ENCODE measurements around the gene SPRR4. TPM values are rescaled to one million over a fixed set of nuclear protein-coding genes. Genes with fewer than 3 reads are reported as not detected.
"Not testable (repeated sequence)": the region's sequence is repeated elsewhere in the genome, so short reads cannot be mapped to it uniquely, and the experiment has no call there.

Gene SPRR4
- polyA plus RNA-seq, 10 donors, result not detected

DNA sequence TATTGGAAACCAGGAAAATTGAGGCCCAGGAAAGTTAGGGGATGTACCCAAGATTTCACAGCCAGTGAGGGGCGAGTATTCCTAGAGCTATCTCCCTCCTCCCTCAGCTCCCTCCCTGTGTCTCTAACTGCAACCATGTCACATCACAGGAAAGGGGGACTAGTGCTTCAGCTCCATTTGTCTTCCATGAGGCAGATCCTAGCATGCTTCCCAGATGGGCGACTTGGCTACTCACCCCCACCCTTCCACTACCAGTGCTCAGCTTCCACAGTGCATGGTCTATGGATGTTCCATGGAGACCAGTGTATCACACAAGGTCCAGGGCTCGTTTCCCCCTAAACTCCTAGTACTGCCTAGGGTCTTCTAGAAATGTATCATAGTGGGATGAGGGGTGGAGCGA lies 4.6 kb upstream of the SPRR4 start:
- DNase-seq, result no peak

DNA sequence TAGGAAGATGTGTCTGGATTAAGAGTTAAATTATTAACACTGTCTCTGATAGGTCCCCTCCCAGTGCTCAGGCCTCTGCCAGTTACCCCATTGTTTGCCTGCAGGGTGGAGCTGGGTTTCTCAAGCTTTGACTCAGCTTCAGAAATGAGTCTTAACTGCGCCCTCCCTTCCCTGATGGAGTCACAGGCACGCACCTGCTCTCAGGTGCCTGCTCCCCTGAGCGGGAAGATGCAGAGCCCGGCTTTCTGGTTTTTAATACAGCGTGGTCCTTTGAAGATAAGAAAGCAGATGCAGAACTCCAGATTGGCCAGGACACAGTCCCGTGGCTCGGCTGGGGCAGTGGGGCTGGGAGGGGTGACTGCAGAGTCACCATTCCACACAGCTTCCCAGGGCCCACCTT lies 3.2 kb upstream of the SPRR4 start:
- no peak for DNase-seq

DNA sequence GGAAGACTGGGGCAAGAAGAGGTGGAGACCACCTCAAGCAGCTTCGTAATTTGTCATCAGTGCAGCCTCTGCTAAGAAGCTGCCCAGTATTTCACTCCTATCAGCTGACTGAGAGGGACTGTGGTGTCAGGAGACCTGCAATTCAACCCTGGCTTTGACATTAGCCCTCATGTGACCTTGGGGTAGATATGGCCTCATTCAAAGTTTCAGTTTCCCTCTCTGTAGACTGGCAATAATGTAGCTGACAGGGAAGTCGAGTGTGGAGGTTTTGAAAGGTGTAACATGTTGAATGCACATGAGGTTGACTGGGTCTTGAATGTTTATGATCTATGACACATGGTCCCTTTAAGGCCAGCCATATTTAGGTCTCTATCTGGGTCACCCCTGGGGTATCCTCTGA lies 2.2 kb upstream of the SPRR4 start:
- no peak for DNase-seq

DNA sequence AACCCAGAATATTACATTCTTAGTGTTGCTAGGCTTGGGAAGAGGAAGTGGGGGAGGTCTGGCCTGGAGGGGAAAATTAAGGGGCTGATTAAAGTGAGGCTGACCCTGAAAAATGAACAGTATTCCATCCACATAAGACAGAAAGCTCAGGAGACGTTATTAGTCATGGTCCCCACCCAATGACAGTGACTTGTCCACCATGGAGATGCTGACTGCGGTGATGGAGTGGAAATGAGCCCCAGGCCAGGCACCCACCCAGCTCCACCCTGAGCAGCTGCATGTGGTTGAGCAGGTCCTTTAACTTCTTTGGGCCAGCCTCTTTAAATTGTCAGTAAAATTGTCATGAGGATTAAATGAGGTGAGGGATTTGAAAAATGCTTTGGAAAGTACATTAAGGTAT lies 1.4 kb upstream of the SPRR4 start:
- no peak for DNase-seq

DNA sequence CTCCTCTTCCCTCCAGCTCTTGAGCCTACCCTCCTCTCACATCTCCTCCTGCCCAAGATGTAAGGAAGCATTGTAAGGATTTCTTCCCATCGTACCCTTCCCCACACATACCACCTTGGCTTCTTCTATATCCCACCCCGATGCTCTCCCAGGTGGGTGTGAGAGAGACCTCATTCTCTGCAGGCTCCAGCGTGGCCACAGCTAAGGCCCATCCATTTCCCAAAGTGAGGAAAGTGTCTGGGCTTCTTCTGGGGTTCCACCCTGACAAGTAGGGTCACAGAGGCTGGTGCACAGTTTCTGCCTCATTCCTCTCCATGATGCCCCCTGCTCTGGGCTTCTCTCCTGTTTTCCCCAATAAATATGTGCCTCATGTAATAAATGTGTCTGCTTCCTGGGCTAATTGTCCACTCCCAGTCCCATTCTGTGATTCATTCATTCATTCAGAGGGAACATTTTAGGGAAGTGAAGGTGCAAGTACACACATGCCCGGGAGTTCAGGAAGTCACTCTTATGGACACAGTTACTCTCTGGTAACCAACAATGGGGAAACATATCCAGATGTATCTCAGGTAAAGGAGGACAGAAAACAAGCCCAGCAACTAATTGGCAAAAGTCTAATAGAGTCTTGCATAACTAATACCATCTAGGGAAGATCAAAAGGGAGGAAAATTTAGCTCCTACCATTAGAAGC lies 1.9 kb downstream of the SPRR4 start:
- DNase-seq, result no peak

DNA sequence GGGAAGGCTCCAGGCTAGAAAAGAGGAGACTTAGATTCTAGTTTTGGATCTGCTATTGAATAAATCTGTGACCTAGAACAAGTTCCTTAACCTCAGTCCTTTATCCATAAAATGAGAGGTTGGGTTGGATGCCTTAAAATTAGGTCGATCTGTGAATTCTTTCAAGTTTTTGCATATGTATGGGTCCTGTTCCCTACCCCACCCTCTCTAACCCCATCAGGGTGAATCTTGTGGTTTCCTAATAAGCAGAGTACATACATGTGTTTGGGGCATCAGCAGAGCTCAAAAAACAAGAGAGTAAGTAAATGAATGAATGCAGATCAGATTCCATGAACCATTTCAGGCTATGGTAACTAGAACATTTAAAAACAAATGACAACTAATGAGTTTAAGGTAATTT lies 6.2 kb downstream of the SPRR4 start:
- no peak for DNase-seq

DNA sequence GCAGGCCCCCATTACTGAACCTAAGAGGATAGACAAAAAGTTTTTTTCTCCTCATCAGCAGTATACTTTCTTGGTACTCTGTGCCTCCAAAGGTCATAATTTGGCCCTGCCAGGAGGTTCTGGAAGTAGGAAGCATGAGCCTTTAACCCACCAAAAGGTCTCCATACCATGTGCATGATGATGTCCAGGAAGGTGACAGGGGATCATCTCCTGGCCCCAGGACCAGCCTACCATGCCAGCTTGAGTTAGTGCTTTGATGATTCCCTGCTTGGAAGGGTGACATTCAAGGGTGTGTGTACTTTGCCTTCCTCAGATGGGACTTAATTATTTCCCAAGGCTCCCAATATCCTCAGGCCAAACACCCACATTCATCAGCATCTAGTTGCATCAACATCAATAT lies 7.2 kb downstream of the SPRR4 start:
- no peak for DNase-seq

DNA sequence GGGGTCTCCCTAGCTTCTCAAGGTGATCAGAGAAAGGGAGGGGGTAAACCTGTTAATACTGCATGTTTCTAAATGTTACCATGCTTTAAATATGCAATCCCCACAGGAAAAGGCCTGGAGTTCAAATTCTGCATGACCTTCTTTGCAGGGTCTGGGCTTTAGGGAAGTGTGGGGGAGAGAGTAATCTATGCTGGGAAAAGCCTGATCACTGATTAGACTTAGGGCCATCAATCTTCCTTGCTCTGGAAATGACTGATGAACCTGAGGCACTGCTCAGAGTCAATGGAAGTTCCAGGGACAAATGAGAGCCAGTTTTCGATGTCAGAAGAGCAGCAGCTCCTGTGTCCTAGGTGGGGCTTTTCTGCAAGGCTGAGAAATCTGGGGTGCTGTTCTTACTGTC lies 10.2 kb downstream of the SPRR4 start:
- no peak for DNase-seq

DNA sequence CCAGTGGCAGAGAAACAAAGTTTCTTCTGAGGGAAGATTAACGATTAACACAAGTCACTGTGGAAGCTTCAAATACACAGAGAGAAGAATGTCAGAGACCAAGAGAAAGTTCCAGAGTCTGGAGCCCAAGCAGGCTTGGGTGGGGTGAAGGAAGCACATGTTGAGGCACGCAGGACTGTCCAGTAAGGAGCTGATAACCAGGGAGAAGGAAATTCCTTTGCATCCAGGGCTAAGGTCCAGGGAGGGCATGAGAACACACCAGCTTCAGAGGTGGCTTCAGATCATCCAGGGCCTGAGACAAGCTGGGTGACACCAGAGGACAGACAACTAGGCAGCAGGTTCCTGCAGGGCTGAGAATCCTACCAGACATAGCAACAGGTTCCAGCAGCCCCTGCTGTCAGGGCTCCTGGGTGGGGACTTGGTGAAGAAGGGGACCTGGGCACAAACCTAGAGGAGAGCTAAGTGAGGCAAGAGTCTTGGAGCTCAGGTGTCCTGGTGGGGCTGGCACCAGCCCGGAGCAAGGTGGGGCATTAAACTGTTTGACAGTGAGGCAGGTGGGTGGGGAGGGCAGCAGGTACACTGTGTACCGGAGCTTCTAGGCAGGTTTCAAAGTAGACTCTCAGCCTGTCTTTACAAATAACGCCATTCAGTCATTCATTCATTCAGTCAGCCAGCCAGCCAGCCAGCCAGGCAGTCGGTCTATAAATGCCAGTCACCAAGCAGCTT lies 10.9 kb downstream of the SPRR4 start:
- no peak for DNase-seq

DNA sequence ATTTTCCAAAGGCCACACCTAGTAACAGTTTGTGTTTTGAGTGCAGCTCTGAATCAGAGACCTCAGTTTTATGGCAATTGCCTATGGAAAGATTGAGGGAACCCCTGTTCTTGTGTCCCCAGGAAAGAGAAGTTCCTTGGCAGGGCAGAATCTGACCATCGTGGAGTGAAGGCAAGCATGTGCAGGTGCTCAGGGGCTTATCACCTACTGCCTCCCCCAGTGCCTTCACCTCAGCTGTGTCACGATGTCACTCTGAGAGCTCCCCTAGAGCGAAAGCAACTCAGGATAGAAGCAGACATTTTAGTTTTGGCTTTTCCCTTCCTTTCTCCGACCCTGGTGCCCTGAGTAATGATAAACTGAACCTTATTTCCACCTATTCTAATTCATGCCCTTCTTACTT lies 11.6 kb downstream of the SPRR4 start:
- DNase-seq, result no peak

DNA sequence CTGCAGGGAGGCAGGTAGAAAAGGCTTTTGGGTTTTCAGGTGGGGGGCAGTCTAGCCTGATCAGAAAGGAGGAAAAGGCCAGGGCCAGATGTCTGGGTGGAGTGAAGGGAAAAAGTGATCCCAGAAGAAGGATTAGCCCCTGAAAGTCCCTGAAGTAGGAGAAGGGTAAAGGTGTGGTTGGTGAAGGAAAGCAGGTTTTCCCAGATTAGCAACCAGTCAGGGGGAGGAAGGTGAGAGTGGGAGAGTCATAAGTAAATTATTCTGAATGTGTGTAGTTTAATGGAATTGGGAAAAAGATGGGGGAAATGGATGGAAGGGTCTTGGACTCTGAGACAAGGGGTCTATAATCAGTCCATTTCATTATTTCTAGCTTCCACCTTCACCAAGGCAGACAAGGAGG lies 12.8 kb downstream of the SPRR4 start:
- DNase-seq, result no peak

DNA sequence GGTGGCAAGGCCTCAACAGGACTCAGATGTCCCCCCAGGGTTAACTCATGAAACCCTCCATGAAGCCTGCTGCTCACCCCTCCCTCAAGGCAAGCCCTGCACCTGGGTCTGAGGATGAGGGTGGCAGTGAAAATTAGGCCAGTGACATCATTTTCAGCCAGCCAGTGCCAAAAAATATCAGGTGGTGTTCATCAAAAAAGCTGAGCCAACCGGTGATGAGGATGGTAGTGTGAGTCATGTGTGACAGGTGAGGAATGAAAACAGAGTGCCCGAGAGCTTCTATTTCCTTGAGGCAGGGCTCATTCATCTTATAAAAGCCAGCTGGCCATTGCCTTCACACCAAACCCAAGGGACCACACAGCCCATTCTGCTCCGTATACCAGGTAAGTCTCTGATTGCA lies 13.3 kb downstream of the SPRR4 start, which contains the start of gene SPRR1A:
Gene SPRR1A (plus strand): TSS at position 339 of the 400 bp plus-strand sequence. CDS start 1,150 bp downstream, outside the sequence.
- no peak for DNase-seq

DNA sequence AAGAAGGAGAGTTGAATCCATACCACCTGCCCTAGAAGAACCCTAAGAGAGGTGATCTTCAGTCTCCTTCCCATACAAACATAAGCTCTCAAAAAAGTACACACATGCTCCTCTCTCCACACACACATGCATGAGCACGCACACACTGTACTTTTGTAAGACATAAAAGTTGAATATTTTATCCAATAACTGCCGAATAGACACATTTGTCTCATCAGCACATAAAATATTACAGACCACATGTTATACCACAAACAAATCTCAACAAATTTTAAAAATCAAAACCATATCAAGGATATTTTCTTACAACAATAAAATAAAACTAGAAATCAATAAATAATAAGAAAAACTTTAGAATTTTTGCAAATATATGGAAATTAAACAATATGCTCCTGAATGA lies 16.1 kb downstream of the SPRR4 start:
- DNase-seq, result no peak

DNA sequence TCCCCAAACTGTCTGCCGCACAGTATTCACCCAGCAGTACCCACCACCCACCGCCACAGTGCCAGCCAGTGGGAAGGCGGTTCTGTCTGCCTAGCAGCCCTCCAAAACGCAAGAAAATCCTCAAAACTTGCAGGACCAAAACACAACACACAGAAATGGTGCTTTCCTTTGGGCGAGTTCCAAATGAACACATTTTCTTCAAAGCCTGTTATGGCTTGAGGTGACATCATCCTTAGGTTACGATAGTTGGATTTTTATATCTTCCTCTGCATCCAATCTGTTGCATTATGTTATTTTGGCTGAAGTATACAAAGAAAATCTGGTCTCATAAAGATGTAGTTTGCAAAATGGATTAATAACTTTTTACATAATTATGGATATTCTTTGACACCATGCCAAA lies 22.7 kb downstream of the SPRR4 start:
- no peak for DNase-seq

DNA sequence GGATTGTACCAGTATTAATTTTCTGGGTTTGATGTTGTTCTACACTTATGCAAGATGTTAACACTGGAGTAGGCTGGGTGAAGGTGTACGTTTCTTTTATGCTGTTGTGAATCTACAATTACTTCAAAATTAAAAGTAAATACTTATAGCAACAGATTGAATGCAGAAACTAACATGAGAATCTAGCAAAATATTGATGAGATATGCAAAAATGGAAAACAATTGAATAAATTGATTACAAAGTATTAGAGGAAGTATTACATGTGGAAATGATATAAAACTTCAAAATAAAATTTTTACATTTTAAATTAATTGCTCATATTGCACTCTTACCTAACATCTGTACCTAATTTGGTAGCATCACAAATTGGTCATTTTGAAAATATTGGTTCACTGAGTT lies 25.4 kb downstream of the SPRR4 start:
- no peak for DNase-seq

DNA sequence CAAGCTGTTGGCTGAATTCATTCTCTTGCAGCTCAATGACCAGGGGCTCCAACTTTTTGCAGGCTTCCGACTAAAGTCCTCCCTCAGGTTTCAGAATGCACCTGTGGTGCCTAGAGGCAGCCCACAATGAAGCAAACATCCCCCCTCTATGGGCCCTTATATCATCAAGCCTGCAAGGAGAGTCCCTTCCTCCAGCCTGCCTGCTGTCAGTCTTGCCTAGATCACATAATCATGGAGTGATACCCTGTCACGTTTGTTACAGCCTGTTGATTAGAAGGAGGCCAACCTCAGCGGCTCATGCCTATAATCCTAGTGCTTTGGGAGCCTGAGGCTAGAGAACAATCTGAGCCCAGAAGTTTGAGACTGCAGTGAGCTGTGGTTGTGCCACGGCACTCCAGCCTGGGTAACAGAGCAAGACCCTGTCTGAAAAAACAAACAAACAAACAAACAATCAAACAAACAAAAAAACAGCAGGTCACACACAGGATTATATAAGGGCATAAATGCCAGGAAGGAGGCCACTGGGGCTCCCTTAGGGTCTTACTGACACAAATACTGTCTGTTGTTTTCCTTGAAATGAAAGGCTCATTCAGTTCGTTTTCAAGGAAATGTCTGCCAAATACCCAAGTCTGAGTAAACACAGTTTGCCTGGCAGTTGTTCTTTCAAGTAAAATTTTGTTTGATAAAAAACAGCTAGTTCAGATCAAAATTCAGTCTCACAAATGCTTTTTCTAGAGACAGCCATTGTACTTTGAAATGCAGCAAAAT lies 26.4 kb downstream of the SPRR4 start:
- no peak for DNase-seq

DNA sequence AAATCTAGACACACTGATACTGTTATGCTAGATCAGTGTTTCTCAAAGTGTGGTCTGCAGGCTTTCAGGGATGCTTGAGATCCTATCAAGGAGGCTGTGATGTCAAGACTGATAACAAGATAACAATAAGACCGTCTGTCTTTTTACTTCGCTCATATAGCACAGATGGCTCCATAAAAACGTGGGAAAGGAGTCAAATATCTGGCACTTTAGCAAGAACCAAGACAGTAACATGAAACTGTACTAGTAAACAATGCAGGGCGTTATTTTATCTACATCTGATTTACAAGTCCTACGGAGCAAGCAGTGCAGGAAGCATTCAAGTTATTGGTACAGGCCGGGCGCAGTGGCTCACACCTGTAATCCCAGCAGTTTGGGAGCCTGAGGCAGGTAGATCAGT lies 27.5 kb downstream of the SPRR4 start:
- DNase-seq, result no peak

DNA sequence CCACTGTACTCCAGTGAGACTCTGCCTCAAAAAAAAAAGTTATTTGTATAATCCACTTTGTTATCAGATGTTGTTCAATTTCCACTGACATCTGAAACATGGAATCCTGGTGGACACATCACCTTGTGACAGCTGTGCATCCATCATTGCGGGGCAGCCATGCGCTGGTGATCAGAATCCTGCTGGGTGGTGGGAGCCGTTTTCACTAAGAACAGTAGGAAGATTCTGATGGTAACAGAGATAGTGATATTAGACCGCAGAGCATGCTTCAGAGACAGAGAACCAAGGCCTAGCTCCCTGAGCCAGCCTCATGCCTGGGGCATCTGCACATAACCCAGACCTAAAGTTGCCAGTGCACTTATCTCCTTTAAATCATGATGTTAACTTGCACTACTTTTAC lies 28.0 kb downstream of the SPRR4 start:
- no peak for DNase-seq

DNA sequence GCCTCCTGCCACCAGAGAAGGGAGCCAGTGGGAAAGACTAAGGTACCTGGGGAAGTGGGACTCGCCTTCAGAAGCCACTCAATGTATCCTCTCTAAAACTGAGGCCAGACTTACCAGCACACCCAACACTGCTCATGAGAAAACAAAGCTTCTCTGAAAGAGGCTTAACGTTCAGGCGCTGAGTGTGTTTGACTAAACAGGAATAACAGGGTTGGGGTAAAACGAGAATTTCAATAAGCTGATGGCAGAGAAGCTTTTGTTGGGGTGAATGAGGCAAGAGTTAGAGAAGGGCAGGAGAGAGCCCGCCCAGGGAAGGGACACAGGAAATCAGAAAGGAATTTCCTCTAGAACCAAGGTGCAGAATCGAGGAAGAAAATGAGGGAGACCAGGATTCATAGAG lies 29.4 kb downstream of the SPRR4 start:
- no peak for DNase-seq

DNA sequence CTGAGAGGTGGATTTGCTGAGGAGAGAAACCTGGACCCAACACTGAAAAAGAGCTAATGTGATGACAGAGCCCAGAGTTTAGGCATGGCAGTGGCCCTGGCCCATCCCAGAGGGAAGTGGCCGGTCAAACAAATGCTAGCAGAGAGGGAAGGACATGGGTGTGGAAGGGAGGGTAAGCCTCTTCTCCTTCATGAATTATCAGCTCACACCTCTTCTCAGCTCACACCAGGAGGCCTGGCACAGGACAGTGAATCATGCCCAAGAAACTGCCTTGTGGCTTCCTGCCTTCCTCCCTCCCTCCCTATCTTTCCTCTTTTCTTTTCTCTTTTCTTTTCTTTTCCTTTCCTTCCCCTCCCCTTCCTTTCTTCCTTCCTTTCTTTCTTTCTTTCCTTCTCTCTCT lies 29.8 kb downstream of the SPRR4 start:
- no peak for DNase-seq

DNA sequence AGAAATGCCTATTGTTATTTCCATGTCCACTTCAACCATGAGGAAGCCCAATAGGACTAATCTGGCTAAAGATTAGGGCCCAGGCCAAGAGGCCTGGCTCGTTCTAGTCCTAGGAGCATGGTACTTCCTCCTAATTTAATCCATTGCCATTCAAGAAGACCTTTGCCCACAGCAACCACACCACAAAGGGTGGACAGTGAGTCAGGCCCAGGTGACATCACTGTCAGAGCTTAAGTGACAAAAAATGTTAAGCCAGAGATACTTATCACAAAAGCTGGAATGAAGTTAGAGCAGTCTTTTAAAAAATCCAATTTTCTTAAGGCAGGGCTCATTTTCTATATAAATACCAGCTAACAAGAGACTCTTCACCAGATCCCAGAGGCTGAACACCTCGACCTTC lies 30.9 kb downstream of the SPRR4 start, which contains the start of gene SPRR3:
Gene SPRR3 (plus strand): TSS at position 368 of the 400 bp plus-strand sequence. CDS start 1,272 bp downstream, outside the sequence.
- no peak for DNase-seq

DNA sequence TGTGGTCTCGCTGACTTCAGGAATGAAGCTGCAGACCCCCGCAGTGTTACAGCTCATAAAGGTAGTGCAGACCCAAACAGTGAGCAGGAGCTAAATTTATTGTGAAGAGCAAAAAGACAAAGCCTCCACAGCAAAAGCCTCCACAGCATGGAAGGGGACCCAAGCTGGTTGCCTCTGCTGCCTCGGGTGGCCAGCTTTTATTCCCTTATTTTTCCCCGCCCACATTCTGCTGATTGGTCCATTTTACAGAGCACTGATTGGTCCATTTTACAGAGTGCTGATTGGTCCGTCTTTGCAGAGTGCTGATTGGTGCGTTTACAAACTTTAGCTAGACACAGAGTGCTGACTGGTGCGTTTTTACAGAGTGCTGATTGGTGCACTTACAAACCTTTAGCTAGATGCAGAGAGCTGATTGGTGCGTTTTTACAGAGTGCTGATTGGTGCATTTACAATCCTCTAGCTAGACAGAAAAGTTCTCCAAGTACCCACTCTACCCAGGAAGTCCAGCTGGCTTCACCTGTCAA lies 40.8 kb downstream of the SPRR4 start:
- DNase-seq, result not testable (repeated sequence)

DNA sequence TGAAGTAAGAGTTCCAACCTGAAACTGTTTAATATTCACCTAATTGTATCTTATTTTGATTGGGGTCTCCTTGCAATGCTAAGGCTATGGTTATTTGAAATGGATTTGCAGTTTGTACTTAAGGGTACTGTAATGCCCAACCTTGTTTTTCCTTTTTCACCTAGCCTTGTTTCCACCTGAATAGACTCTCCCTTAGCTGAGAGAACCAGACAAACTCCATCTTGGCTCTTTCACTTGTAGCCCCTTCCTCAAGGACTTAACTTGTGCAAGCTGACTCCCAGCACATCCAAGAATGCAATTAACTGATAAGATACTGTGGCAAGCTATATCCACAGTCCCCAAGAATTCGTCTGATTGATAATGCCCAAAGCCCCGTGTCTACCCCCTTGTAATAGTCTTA lies 51.4 kb downstream of the SPRR4 start:
- not testable (repeated sequence) for DNase-seq
